NCI-H2081 (cell line): ENCODE results near the gene PAM.
"Not testable (repeated sequence)": the region's sequence is repeated elsewhere in the genome, so short reads cannot be mapped to it uniquely, and the experiment has no call there.

Source experiments
- DNase-seq, 2 experiments: peaks; one replicate each; lab custom pipeline; 2025; lab: John Stamatoyannopoulos, UW

PAM gene

GRCh38 chr5:103059525-103059924 lies 304.4 kb downstream of the PAM start:
- DNase-seq, result no peak

DNA sequence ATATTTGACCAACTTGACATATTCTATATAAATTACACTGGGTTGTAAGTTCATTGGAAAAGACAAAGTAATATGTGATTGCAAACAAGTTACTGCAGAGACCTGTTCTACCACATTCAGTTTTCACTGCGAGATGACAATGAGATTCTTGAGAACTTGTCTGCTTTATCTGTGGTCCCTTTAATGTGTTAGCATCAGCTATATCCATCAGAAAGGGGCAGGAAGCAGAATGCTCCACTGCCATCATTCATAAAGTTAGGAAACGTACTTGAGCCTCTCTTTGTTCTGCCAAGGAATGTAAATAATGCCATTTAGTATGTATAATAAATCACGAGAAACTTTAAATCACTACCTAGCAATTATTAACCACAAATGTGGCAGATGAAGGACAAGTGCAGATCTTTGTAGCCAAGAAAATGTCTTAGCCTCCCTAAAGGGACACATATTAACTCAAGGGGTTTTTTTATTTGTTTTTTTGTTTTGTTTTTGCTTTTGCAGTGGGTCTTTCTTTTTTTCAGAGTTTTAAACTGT lies 305.4 kb downstream of the PAM start:
- no peak for DNase-seq

DNA sequence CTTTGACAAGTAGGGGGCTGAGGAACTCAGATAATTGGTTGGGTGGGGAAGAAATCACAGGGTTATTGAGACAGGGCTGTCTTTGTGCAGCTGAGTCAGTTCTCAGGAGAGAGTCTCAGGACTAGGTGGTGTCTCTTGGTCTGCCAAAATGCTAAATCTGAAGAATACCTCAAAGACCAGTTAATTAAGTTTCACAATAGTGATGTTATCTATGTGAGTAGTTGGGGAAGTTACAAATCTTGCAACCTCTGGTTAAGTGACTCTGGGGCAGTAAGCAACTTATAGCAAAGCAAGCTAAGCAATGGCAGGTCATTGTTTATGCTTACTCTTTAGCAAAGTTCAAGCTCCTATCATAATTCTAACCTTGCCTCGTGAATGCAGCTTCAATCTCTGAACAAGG lies 311.2 kb downstream of the PAM start:
- no peak for DNase-seq

DNA sequence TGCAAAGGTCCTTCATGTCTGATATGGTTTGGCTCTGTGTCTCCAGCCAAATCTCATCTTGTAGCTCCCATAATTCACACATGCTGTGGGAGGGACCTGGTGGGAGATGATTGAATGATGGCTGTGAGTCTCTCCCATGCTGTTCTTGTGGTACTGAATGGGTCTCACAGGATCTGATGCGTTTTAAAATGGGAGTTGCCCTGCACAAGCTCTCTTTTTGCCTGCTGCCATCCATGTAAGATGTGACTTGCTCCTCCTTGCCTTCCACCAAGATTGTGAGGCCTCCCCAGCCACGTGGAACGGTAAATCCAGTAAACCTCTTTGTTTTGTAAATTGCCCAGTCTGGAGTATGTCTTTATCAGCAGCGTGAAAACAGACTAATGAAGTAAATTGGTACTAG lies 318.4 kb downstream of the PAM start:
- not testable (repeated sequence) for DNase-seq

- no peak for DNase-seq
These were observed 320.3 kb downstream of the PAM start for GRCh38 chr5:103075442-103075841.
